Fibroblast of pulmonary artery (primary cell): ENCODE data around the gene DPYD.

Experiments used
- DNase-seq: peaks from one replicate; pipeline ENCODE4 v3.0.0-alpha.2; 2010; ENCODE audit warnings: low read depth
- H3K4me3 ChIP-seq: replicated peaks from 2 replicates; pipeline ENCODE4 v1.5.1; 2011; ENCODE audit warnings: low read depth, mild to moderate bottlenecking, control low read depth, low read length, moderate library complexity
- CTCF ChIP-seq: IDR thresholded peaks from 2 replicates; pipeline ENCODE4 v1.5.1; 2011; ENCODE audit warnings: mild to moderate bottlenecking, control low read depth, low read length, inconsistent platforms; ENCODE audit errors: missing control alignments

The DPYD gene

GRCh38 chr1:97071173-97071572 is 849.7 kb downstream of the DPYD start:
- DNase-seq, result no peak
- TF ChIP-seq CTCF, result no peak

GRCh38 chr1:97070376-97070775 is 850.5 kb downstream of the DPYD start:
- no peak overlapping the region for H3K4me3 ChIP-seq
- peak; percentile 47 for DNase-seq
- no peak for TF ChIP-seq CTCF

More at GRCh38 chr1:97071173-97071572, 849.7 kb downstream of the DPYD start:
- no peak overlapping the region for H3K4me3 ChIP-seq

- H3K4me3 ChIP-seq, result no peak overlapping the region
These were observed 851.5 kb downstream of the DPYD start for GRCh38 chr1:97069312-97069711.

GRCh38 chr1:97066860-97067259 is 854.0 kb downstream of the DPYD start:
- no peak for DNase-seq

More at GRCh38 chr1:97069312-97069711, 851.5 kb downstream of the DPYD start:
- no peak for DNase-seq
- no peak for TF ChIP-seq CTCF

GRCh38 chr1:97063532-97063931 is 857.3 kb downstream of the DPYD start:
- H3K4me3 ChIP-seq, result no peak overlapping the region
- no peak for TF ChIP-seq CTCF
- DNase-seq, result peak; percentile 10

More at GRCh38 chr1:97066860-97067259, 854.0 kb downstream of the DPYD start:
- no peak overlapping the region for H3K4me3 ChIP-seq
- TF ChIP-seq CTCF, result no peak

- TF ChIP-seq CTCF, result no peak
- no peak for DNase-seq
- no peak overlapping the region for H3K4me3 ChIP-seq
These were observed 859.2 kb downstream of the DPYD start for GRCh38 chr1:97061604-97062003.

GRCh38 chr1:97056386-97056785 is 864.4 kb downstream of the DPYD start:
- TF ChIP-seq CTCF, result no peak
- no peak for DNase-seq
- no peak overlapping the region for H3K4me3 ChIP-seq
